Epithelial cell of proximal tubule (primary cell): ENCODE measurements around the gene CYP2A13. TPM values are rescaled to one million over a fixed set of nuclear protein-coding genes. Genes with fewer than 3 reads are reported as not detected.
"Not testable (repeated sequence)": the region's sequence is repeated elsewhere in the genome, so short reads cannot be mapped to it uniquely, and the experiment has no call there.

Experiments
- DNase-seq: peaks from one replicate; pipeline ENCODE4 v3.0.0-alpha.2; 2011; ENCODE audit warnings: low read depth
- H3K4me3 ChIP-seq: 2 replicates; pipeline ENCODE4 v1.5.1; 2011; ENCODE audit warnings: low read depth, mild to moderate bottlenecking, low read length
- total RNA-seq: library from RNA; depleted of rRNA; stranded (reverse); fragments of >200 nt; gene quantifications from 2 replicates; pipeline ENCODE4 v1.2.3, GENCODE V29; 2015
- TF ChIP-seq, protein P1 (sequence below): conservative IDR thresholded peaks from 2 replicates; pipeline ENCODE4 v1.5.1; 2012; ENCODE audit warnings: low read depth, mild to moderate bottlenecking, low read length

Gene CYP2A13
- total RNA-seq, 1 donor from 2014 or later, result not detected

DNA sequence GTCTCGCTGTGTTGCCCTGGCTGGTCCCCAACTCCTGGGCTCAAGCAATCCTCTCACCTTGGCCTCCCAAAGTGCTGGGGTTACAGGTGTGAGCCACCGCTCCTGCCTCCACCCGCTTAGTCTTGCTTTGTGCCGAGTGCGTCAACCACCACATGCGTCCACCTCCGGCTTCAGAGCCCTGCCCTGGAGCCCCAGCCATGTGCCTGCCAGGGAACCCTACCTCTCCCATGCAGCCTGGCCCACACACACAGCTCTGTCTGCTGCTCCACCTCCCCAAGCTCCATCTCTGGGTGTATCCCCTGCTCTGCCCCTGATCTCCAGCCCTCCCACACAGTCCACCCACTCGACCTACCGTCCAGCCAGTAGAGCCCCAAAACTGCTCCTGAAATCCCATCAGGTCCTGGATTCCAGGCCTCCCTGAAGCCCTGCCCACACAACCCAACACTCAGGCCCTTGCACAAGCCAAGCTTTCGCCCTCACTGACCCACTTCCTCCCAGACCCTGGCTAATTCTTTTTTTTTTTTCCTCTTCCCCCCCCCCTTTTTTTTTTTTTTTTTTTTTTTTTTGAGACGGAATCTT, 35.6 kb downstream of the CYP2A13 start:
- DNase-seq, result no peak
- no peak overlapping the region for H3K4me3 ChIP-seq
- TF ChIP-seq, protein P1, sequence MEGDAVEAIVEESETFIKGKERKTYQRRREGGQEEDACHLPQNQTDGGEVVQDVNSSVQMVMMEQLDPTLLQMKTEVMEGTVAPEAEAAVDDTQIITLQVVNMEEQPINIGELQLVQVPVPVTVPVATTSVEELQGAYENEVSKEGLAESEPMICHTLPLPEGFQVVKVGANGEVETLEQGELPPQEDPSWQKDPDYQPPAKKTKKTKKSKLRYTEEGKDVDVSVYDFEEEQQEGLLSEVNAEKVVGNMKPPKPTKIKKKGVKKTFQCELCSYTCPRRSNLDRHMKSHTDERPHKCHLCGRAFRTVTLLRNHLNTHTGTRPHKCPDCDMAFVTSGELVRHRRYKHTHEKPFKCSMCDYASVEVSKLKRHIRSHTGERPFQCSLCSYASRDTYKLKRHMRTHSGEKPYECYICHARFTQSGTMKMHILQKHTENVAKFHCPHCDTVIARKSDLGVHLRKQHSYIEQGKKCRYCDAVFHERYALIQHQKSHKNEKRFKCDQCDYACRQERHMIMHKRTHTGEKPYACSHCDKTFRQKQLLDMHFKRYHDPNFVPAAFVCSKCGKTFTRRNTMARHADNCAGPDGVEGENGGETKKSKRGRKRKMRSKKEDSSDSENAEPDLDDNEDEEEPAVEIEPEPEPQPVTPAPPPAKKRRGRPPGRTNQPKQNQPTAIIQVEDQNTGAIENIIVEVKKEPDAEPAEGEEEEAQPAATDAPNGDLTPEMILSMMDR, result no peak

DNA sequence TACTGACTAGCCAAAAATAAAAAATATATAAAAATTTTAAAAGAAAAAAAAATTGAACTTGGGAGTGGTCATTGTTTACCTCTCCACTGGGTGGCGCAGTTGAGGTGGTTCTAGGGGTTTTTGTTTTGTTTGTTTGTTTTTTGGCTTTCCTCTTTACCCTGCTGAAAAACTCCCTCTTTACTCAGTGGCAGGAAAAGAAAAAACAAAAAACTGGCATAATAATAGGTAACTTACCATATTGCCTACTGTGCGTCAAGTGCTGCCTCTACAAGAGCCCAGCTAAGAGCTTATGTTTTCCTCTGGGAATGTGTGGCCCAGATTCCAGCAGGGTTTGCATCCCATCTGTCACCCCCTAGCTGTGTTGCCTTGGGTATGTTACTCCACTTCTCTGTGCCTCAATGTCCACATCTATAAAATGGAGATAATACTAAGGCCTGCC, 38.5 kb downstream of the CYP2A13 start:
- not testable (repeated sequence) for H3K4me3 ChIP-seq, DNase-seq
- TF ChIP-seq, protein P1, result peak; percentile 64

DNA sequence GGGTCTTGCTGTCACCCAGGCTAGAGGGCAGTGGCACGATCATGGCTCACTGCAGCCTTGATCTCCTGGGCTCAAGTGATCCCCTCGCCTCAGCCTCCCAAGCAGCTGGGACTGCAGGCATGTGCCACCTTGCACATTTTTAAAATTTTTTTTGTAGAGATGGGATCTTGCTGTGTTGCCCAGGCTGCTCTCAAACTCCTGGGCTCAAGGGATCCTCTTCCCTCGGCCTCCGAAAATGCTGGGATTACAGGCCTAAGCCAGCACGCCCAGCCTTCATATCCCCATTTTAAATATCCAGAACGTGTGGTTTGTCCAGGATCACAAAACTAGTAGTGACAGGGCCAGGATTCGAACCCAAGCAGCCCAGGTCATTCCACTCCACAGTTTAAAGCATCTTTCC, 39.1 kb downstream of the CYP2A13 start:
- DNase-seq, H3K4me3 ChIP-seq: not testable (repeated sequence)

DNA sequence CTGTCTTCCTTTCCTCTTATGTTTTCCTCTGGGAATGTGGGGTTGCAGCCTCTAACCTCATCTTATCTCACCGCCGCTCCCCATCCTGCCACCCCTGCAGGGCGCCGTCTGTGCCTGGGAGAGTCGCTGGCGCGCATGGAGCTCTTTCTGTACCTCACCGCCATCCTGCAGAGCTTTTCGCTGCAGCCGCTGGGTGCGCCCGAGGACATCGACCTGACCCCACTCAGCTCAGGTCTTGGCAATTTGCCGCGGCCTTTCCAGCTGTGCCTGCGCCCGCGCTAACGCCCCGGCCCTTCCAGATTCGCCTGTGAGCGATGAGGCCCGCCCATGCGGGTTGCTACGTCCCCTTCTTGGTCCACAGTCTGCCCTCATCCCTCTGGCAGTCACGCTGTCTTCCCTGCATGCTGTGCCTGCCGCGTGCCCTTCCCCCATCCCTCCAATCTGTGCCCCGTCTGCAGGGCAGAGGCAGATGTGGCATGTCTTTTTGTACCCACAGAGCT, 39.6 kb downstream of the CYP2A13 start:
- DNase-seq, H3K4me3 ChIP-seq: not testable (repeated sequence)
- TF ChIP-seq, protein P1, result peak; percentile 16

DNA sequence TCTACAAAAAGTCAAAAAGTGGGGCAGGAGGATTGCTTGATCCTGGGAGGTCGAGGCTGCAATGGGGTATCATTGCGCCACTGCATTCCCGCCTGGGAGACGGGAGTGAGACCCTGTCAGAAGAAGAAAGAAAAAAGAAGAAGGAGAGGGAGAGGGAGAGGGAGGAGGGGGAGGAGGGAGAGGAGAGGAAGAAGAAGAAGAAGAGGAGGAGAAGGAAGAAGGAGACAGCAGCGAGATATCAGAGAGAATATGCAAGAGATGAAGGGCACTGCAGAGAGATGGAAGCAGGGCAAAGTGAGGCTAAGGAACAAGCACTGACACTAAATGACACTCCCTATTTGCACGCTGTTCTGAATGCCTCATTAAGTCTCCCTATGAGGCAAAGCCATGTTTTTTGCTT, 40.4 kb downstream of the CYP2A13 start:
- TF ChIP-seq, protein P1, result no peak
- H3K4me3 ChIP-seq, result no peak overlapping the region
- no peak for DNase-seq

DNA sequence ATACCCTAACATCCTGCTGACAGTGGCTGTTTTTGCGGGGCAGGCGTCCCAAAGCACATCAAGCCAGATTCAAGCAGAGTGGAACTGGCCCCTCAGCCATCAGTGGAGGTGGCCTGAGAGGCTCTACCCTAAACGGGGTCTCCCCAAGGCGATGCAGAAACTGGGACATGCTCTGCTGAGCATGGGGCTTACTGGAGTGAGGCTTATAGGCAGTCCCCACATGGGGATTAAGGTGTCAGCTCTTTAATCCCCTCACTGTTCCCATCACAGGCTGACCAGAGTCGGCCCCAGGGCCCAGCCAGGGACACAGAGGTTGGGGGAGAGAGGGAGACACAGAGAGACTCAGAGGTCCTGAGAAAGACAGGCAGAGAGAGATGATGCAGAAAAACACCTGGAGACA, 42.9 kb downstream of the CYP2A13 start:
- no peak overlapping the region for H3K4me3 ChIP-seq
- TF ChIP-seq, protein P1, result no peak
- DNase-seq, result no peak

DNA sequence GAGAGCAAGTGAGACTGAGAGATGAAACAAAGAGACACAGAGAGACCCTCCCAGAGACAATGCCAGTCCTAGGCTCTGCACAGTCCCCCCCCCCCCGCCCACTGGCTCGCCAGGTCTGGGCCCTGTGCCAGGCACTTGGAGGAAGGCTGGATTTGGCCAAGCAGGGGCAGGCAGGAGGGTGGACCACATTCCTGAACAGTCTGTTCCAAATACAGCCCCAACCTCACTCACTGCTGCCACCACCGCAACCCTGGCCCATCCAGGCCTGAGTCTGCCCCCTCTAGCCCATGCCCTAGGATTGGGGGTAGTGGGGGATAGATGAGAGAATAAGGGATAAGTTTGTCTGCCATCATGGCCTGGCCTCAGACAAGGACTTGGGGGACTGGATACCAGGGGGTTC, 45.0 kb downstream of the CYP2A13 start:
- H3K4me3 ChIP-seq, result no peak overlapping the region
- TF ChIP-seq, protein P1, result no peak
- DNase-seq, result no peak
